Liver (tissue), 9 donors: ENCODE measurements around the gene HYAL4. TPM values are rescaled to one million over a fixed set of nuclear protein-coding genes. Genes with fewer than 3 reads are reported as not detected.

Experiments used
- DNase-seq: peaks from one replicate; pipeline ENCODE4 v3.0.0-alpha.2; 2017; ENCODE audit warnings: low spot score
- H3K27ac ChIP-seq, 2 donors: one replicate each; pipeline ENCODE4 v1.7.0; 2013; ENCODE audit warnings: inconsistent platforms in 2 of 2, low read length in 2 of 2, control low read depth in 1 of 2, low read depth in 1 of 2, mild to moderate bottlenecking in 1 of 2
- H3K27me3 ChIP-seq, 4 donors: one replicate each; pipeline versions ENCODE4 v1.6.1 to v1.7.0; 2013; ENCODE audit warnings: low read length in 3 of 4, inconsistent platforms in 1 of 4, mild to moderate bottlenecking in 1 of 4, moderate library complexity in 1 of 4; ENCODE audit not compliant: control insufficient read depth in 4 of 4, insufficient read depth in 4 of 4
- H3K36me3 ChIP-seq, 4 donors: one replicate each; pipeline versions ENCODE4 v1.6.1 to v1.7.0; 2013; ENCODE audit warnings: low read length in 3 of 4, mild to moderate bottlenecking in 3 of 4, low read depth in 1 of 4, moderate library complexity in 1 of 4; ENCODE audit not compliant: control insufficient read depth in 4 of 4, insufficient read depth in 3 of 4
- H3K4me1 ChIP-seq, 4 donors: one replicate each; pipeline versions ENCODE4 v1.6.1 to v1.7.0; 2013; ENCODE audit warnings: low read length in 3 of 4, mild to moderate bottlenecking in 3 of 4, moderate library complexity in 1 of 4; ENCODE audit not compliant: control insufficient read depth in 4 of 4, insufficient read depth in 4 of 4
- H3K4me3 ChIP-seq, 3 donors: one replicate each; pipeline versions ENCODE4 v1.6.1 to v1.7.0; 2013; ENCODE audit warnings: low read length in 3 of 3, control low read depth in 1 of 3, low read depth in 1 of 3, mild to moderate bottlenecking in 1 of 3
- H3K9ac ChIP-seq, 2 donors: one replicate each; pipeline ENCODE4 v1.7.0; 2013; ENCODE audit warnings: low read length in 2 of 2, mild to moderate bottlenecking in 2 of 2, moderate library complexity in 2 of 2, control low read depth in 1 of 2, low read depth in 1 of 2
- H3K9me3 ChIP-seq, 4 donors: one replicate each; pipeline versions ENCODE4 v1.6.1 to v1.7.0; 2013; ENCODE audit warnings: low read length in 3 of 4; ENCODE audit not compliant: control insufficient read depth in 4 of 4
- ATF3 ChIP-seq: IDR thresholded peaks from 2 replicates; pipeline ENCODE4 v1.6.1; 2016; ENCODE audit warnings: antibody characterized with exemption
- CTCF ChIP-seq: fragments of 150-350 bp; IDR thresholded peaks from 2 replicates; pipeline ENCODE4 v1.5.1; 2017; ENCODE audit warnings: improper control_type of control experiment, low read depth, low read length; ENCODE audit not compliant: missing input control
- EGR1 ChIP-seq, 2 donors: IDR thresholded peaks; 2 replicates each; pipeline ENCODE4 v1.6.1; 2016 to 2018; ENCODE audit warnings: antibody characterized with exemption in 2 of 2, low read depth in 2 of 2
- FOXA1 ChIP-seq: IDR thresholded peaks from 2 replicates; pipeline ENCODE4 v1.6.1; 2016; ENCODE audit warnings: antibody characterized with exemption
- FOXA2 ChIP-seq: IDR thresholded peaks from 2 replicates; pipeline ENCODE4 v1.6.1; 2016; ENCODE audit warnings: antibody characterized with exemption
- GABPA ChIP-seq, 2 donors: IDR thresholded peaks in 1 of 2; conservative IDR thresholded peaks in 1 of 2; 2 replicates each; pipeline ENCODE4 v1.6.1; 2016; ENCODE audit warnings: antibody characterized with exemption in 2 of 2, mild to moderate bottlenecking in 1 of 2, moderate library complexity in 1 of 2
- HNF4A ChIP-seq, 2 donors: conservative IDR thresholded peaks; 2 replicates each; pipeline ENCODE4 v1.6.1; 2016; ENCODE audit warnings: antibody characterized with exemption in 2 of 2, mild to moderate bottlenecking in 2 of 2
- HNF4G ChIP-seq: IDR thresholded peaks from 2 replicates; pipeline ENCODE4 v1.6.1; 2016; ENCODE audit warnings: antibody characterized with exemption
- JUND ChIP-seq, 2 donors: IDR thresholded peaks; 2 replicates each; pipeline ENCODE4 v1.6.1; 2016; ENCODE audit warnings: antibody characterized with exemption in 2 of 2
- MAX ChIP-seq: IDR thresholded peaks from 2 replicates; pipeline ENCODE4 v1.6.1; 2016; ENCODE audit warnings: antibody characterized with exemption
- NR2F2 ChIP-seq: IDR thresholded peaks from 2 replicates; pipeline ENCODE4 v1.6.1; 2016; ENCODE audit warnings: antibody characterized with exemption
- RAD21 ChIP-seq, 2 donors: IDR thresholded peaks; 2 replicates each; pipeline ENCODE4 v1.6.1; 2016; ENCODE audit warnings: antibody characterized with exemption in 2 of 2, mild to moderate bottlenecking in 2 of 2
- REST ChIP-seq: IDR thresholded peaks from 2 replicates; pipeline ENCODE4 v1.6.1; 2016; ENCODE audit warnings: antibody characterized with exemption, mild to moderate bottlenecking
- RXRA ChIP-seq, 2 donors: IDR thresholded peaks; 2 replicates each; pipeline ENCODE4 v1.6.1; 2017 to 2018; ENCODE audit warnings: antibody characterized with exemption in 2 of 2, mild to moderate bottlenecking in 1 of 2
- SP1 ChIP-seq: IDR thresholded peaks from 2 replicates; pipeline ENCODE4 v1.6.1; 2018; ENCODE audit warnings: antibody characterized with exemption, mild to moderate bottlenecking
- TAF1 ChIP-seq: conservative IDR thresholded peaks from 2 replicates; pipeline ENCODE4 v1.6.1; 2016; ENCODE audit warnings: antibody characterized with exemption, mild to moderate bottlenecking
- YY1 ChIP-seq: IDR thresholded peaks from 2 replicates; pipeline ENCODE4 v1.6.1; 2016; ENCODE audit warnings: antibody characterized with exemption, mild to moderate bottlenecking
- ZBTB33 ChIP-seq: IDR thresholded peaks from 2 replicates; pipeline ENCODE4 v1.6.1; 2016; ENCODE audit warnings: antibody characterized with exemption
- polyA plus RNA-seq, 2 donors: library from polyadenylated mRNA; stranded (reverse) in 1 of 2; unstranded in 1 of 2; fragments of 200-250 nt in 1 of 2; fragments of >200 nt in 1 of 2; fragmentation: Nextera tagmentation in 1 of 2; extraction: Ambion mirVana in 1 of 2; gene quantifications; one replicate each; pipeline versions ENCODE4 v1.2.1 to v1.2.3, GENCODE V29; 2013 to 2015
- total RNA-seq, 2 donors: library from RNA; depleted of rRNA; stranded (reverse); fragments of >200 nt; gene quantifications; one replicate each; pipeline ENCODE4 v1.2.3, GENCODE V29; 2014
- donor health status: healthy.
- donor health status: healthy.
- donor health status: healthy.
- donor health status: healthy.
- donor health status: healthy.

The HYAL4 gene
- total and polyA plus RNA-seq, 4 donors = not detected

GRCh38 chr7:123905714-123906113, 60.7 kb downstream of the HYAL4 start:
- no peaks in the 10 kb centered on the region for H3K9me3 ChIP-seq
- no peak for TF ChIP-seq YY1
- no peak for TF ChIP-seq RXRA (IDR thresholded peaks at IDR 0.05)
- TF ChIP-seq ATF3 = no peak
- no peak for TF ChIP-seq NR2F2
- TF ChIP-seq REST = no peak
- no peak for TF ChIP-seq MAX
- TF ChIP-seq RAD21 (IDR thresholded peaks at IDR 0.05) = no peak
- no peak for TF ChIP-seq CTCF
- no peak for TF ChIP-seq ZBTB33
- no peak for TF ChIP-seq FOXA1
- TF ChIP-seq EGR1 (IDR thresholded peaks at IDR 0.05; ENCODE audit: low read depth in 2 of 2) = no peak
- TF ChIP-seq TAF1 = no peak
- no peak for TF ChIP-seq GABPA (IDR thresholded peaks at IDR 0.05 in 1 of 2, conservative IDR thresholded peaks at IDR 0.05 in 1 of 2)
- TF ChIP-seq JUND (IDR thresholded peaks at IDR 0.05) = no peak
- TF ChIP-seq HNF4G = no peak
- no peak for TF ChIP-seq SP1
- TF ChIP-seq FOXA2 = no peak
- TF ChIP-seq HNF4A (conservative IDR thresholded peaks at IDR 0.05) = no peak
- no peak overlapping the region for H3K4me3 ChIP-seq
- no peak overlapping the region for H3K27ac ChIP-seq
- no peak overlapping the region for H3K9ac ChIP-seq
- H3K4me1 ChIP-seq = no peaks in the 10 kb centered on the region
- no peaks in the 10 kb centered on the region for H3K36me3 ChIP-seq
- DNase-seq = no peak
- no peaks in the 10 kb centered on the region for H3K27me3 ChIP-seq
